Smooth muscle cell of the brain vasculature (primary cell): ENCODE results near the gene LSM5.

Experiments used
- DNase-seq: peaks from one replicate; pipeline ENCODE4 v3.0.0-alpha.2; 2012; ENCODE audit warnings: low read depth, low spot score

The LSM5 gene

DNA sequence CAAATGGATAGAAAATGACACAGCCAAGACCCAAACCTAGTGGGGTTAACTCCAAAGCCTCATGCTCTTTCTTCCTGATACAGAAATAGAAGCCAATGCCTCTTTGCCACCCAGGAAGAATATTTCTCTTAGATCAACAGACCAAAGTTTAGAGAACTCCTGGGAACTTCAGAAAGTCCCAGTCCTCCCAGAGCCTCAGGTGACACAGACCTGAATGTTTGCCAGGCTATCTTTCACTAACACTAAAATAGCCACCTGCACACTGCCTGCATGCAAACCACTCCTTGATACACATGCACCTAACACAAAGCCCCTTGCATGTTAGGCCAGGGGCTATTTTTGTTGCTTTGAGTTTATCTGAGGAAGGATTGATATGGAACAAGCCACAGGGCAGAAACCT, 27.7 kb downstream of the LSM5 start:
- DNase-seq = no peak

DNA sequence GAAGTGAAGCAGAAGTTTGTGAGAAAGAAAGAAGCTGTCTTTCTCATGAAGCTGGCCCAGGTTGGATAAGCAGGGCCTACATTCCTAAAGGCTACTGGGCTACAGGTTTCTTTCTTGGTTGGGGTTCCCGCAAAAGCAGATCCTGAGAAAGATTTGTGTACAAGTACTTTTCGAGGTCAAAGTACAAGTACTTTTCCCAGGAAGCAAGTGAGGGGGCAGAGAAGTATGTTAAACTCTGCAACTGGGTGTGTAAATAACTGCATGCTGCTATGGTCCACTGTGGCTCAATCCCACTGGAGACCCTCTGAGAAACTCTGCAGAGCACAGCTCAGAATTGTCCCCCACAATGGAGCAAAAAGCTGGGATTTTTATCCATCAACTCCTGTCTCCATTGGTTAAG, 28.7 kb downstream of the LSM5 start:
- no peak for DNase-seq

DNA sequence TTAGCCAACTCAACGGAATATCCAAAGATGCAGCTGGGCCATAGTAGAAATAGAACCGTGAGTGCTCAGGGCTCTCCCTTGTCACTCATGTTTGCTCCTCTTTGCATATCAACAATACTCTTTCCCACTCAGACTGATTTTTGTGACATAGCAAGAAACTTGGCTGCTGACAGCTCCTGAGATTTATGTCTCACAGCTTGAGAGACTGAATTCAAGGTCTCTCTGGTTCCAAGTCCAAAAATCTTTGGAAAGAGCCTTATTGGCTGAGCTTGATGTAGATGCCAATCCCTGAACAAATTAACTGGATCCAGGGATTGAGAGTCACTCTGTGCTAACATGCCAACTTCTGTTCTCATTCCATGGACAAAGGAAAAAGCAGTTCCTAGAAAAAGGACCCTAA, 30.4 kb downstream of the LSM5 start:
- no peak for DNase-seq

DNA sequence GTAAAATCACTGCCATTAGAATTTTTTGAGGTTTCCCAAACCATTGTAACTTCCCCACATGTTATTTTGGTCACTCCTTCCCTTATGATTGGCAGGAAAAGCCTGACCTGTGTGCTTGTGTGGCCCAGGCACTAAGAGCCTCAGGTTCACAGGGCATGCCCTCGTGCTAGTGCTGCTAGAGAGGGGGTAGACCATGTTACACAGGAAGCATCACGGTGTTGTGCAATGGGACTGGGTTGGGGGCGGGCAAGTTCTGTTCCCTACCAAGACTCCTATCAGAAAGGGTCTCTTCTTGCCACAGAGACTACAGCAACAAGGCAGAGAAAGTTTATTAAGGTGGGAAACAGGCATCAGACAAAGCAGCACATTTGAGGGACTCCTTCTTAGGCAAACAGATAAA, 32.2 kb downstream of the LSM5 start:
- no peak for DNase-seq

DNA sequence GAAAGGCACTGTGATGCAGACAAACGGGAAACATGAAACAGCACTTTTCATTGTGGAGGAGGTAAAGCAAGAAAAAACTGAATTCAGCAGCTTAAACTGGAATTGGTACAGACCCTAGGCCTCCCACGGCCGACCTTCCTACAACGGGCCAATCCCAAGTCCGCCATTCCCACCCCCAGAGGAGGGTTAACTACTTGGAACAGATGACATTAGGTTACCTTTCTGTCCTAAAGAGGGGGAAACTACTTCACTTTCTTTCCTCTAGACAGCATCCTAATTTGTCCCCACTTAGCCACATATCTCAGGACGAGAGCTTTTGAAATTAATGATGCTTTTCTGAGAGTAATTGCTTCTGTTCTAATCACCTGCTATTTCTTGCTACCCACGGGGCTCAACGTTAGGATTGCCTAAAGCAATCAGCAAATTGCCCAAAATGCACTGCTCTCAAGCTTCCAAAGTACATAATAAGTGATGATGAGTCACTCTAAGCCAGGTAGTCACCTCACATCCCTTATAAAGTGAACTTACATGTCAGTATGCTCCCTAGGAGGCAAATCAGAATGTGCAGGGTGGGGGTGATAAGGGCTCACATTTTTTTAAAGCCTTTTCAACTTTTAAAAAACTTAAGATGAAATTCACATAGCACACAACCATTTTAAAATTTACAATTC, 36.7 kb downstream of the LSM5 start:
- DNase-seq = no peak

DNA sequence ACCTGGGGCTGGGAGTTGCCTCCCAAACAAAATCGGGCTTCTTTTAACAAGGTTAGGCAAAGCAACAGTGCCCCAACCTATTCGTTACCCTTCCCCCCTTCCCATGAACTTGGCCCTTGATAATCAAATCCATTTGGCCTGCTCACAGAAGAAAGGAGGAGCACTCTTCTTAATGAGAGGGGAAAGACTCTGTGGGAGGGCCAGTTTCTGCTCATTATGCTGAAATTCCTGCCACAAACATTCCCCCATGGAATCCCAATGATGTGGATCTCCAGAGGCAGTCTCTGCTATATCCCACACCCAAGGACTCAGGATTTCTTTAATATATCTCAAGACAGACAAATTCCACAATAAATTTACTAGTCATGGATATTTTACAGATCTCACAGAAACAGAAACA, 43.0 kb downstream of the LSM5 start:
- no peak for DNase-seq

DNA sequence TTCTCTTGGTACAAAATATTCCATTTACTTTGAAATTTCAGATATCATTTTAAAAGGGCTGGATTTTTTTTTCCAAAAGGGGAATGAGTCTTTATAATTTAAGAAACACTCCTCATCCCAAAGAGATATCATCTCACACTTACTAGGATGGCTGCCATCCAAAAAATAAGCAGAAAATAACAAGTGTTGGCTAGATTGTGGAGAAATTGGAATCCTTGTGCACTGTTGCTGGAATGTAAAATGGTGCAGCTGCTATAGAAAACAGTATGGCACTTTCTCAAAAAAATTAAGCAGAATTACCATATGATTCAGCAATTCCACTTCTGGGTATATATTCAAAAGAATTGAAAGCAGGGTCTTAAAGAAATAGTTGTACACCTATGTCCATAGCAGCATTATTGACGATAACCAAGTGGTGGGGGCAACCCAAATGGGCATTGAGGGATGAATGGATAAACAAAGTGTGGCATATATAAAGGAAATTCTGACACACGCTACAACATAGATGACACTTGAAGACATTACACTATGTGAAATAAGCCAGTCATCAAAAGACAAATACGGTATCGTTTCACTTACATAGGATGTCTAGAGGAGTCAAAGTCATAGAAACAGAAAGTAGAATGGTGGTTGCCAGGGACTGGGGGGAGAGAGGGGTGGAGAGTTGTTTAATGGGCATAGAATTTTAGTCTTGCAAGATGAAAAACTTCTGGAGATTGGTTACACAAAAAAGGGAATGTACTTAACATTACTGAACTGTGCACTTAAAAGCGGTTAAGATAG, 53.8 kb downstream of the LSM5 start:
- no peak for DNase-seq
